Activated T-helper 1 cell treated with anti-CD3 and anti-CD28 coated beads, Interleukin-12 subunit alpha, Interleukin-12 subunit beta, Interleukin-2, Interleukin-4 antibody, amounts not matched to agents 30 ng/mL and 10 ng/mL and 1 ng/mL, durations not matched to agents 14 hours and 24 hours and 36 hours (primary cell): ENCODE results near the gene FAAP20. TPM values are rescaled to one million over a fixed set of nuclear protein-coding genes. Genes with fewer than 3 reads are reported as not detected.

Source experiments
- DNase-seq: peaks from one replicate; pipeline ENCODE4 v3.0.0; 2021; ENCODE audit warnings: low spot score
- H3K27ac Mint-ChIP-seq: one replicate; pipeline ENCODE4 v1.8.0; 2021; ENCODE audit warnings: mild to moderate bottlenecking, mixed read lengths
- H3K27me3 Mint-ChIP-seq: one replicate; pipeline ENCODE4 v1.8.0; 2022; ENCODE audit warnings: mild to moderate bottlenecking, moderate library complexity, mixed read lengths; ENCODE audit not compliant: insufficient read depth
- H3K36me3 Mint-ChIP-seq: one replicate; pipeline ENCODE4 v1.8.0; 2021; ENCODE audit warnings: low read depth, mixed read lengths
- H3K4me1 Mint-ChIP-seq: one replicate; pipeline ENCODE4 v1.8.0; 2021; ENCODE audit warnings: low read depth, mixed read lengths
- H3K4me3 Mint-ChIP-seq: one replicate; pipeline ENCODE4 v1.8.0; 2021; ENCODE audit warnings: mild to moderate bottlenecking, moderate library complexity, mixed read lengths
- H3K9me3 Mint-ChIP-seq: one replicate; pipeline ENCODE4 v1.8.0; 2021; ENCODE audit warnings: mixed read lengths
- intact Hi-C: fragments of 100-400 bp; cut with micrococcal nuclease; formaldehyde crosslinking; loops from one replicate; pipeline ENCODE4 v1.15.1; 2024
- total RNA-seq: library from RNA; stranded (reverse); gene quantifications from 2 replicates; pipeline ENCODE4 v1.2.3, GENCODE V29; 2022

FAAP20 gene
- total RNA-seq, 1 donor from 2014 or later: 50.5 TPM

GRCh38 chr1:2173546-2174347 is 20.8 kb downstream of the FAAP20 start:
- no peaks in the 10 kb centered on the region for H3K4me1 Mint-ChIP-seq
- H3K4me3 Mint-ChIP-seq: no peak overlapping the region
- H3K27ac Mint-ChIP-seq: no peak overlapping the region
- no peak for DNase-seq
- no peaks in the 10 kb centered on the region for H3K27me3 Mint-ChIP-seq
- intact Hi-C loops: no loop called here
- no peaks in the 10 kb centered on the region for H3K9me3 Mint-ChIP-seq
- H3K36me3 Mint-ChIP-seq: no peaks in the 10 kb centered on the region

DNA sequence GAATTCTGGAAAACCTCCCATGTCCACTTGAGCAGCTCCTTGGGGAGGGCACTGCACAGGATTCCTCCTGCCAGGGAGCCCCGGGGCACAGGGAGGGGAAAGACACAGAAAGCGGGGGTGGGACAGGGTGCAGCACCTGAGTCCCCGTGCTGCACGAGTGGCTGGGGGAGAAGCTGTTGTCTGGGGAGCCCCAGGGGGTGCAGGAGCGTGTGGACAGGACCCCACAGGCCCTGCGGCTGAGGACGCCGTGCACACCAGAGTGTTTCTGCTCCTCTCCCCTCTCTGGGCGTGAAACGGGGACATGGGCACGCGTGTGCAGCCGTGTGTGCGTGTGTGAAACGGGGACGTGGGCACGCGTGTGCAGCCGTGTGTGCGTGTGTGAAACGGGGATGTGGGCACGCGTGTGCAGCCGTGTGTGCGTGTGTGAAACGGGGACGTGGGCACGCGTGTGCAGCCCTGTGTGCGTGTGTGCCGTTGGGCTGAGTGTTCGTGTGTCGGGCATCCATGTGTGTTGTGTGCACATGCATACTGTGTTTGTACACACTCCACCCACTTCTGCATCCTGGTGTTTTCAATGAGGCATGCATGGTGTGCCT is 21.9 kb downstream of the FAAP20 start:
- Mint-ChIP-seq H3K9me3 (no peaks in the 10 kb centered on the region), H3K27ac (no peak overlapping the region), H3K36me3 (no peaks in the 10 kb centered on the region), H3K4me1 (no peaks in the 10 kb centered on the region), H3K4me3 (no peak overlapping the region), H3K27me3 (no peaks in the 10 kb centered on the region)
- DNase-seq: no peak
- intact Hi-C loops: no loop called here

DNA sequence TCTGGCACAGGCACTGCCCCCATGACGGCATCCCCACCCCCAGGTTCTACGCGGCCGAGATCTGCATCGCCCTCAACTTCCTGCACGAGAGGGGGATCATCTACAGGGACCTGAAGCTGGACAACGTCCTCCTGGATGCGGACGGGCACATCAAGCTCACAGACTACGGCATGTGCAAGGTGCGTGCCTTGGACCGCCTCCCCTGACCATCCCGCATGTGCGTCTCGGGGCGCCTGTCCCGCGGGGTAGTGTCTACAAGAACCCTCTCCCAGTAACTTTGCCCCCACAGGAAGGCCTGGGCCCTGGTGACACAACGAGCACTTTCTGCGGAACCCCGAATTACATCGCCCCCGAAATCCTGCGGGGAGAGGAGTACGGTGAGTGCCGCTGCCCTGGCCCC is 22.6 kb downstream of the FAAP20 start:
- H3K4me1 Mint-ChIP-seq: no peaks in the 10 kb centered on the region
- H3K36me3 Mint-ChIP-seq: no peaks in the 10 kb centered on the region
- H3K9me3 Mint-ChIP-seq: no peaks in the 10 kb centered on the region
- no peak overlapping the region for H3K4me3 Mint-ChIP-seq
- no peak for DNase-seq
- H3K27ac Mint-ChIP-seq: no peak overlapping the region
- no peaks in the 10 kb centered on the region for H3K27me3 Mint-ChIP-seq
- intact Hi-C loops: no loop called here

GRCh38 chr1:2170211-2170610 is 24.4 kb downstream of the FAAP20 start:
- intact Hi-C loops: no loop called here
- DNase-seq: no peak
- Mint-ChIP-seq H3K9me3 (no peaks in the 10 kb centered on the region), H3K4me1 (no peaks in the 10 kb centered on the region), H3K4me3 (no peak overlapping the region), H3K27ac (no peak overlapping the region), H3K36me3 (no peaks in the 10 kb centered on the region), H3K27me3 (no peaks in the 10 kb centered on the region)

DNA sequence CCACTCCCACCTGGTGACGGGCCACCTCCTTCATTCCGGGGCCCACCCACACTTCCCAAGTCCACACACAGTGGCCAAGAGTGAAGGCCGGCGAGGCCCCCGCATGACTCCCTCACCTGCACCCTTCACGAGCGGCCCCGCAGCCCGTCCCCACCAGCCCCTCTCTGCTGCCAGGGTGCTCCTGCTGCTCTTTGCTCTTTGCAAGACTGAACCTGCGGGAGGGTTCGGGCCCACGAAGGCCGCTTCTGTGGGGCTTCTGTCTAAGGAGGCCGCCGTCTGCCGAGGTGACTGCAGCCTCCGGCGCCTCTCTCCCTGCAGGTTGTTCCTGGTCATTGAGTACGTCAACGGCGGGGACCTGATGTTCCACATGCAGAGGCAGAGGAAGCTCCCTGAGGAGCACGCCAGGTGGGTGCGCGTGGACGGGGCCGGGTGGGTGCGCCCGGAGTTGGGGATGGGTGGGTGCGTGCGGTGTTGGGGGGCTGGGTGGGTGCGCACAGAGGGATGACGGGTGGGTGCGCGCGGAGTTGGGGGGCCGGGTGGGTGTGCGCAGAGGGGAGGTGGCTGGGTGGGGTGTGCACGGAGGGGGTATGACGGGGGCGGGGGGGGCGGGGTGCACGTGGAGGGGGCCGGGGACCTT is 25.3 kb downstream of the FAAP20 start:
- Mint-ChIP-seq H3K9me3 (no peaks in the 10 kb centered on the region), H3K36me3 (no peaks in the 10 kb centered on the region), H3K4me1 (no peaks in the 10 kb centered on the region), H3K27ac (no peak overlapping the region), H3K4me3 (no peak overlapping the region), H3K27me3 (no peaks in the 10 kb centered on the region)
- intact Hi-C loops: no loop called here
- DNase-seq: no peak

GRCh38 chr1:2168535-2168934 is 26.0 kb downstream of the FAAP20 start:
- intact Hi-C loops: no loop called here
- Mint-ChIP-seq H3K9me3 (no peaks in the 10 kb centered on the region), H3K4me1 (no peaks in the 10 kb centered on the region), H3K4me3 (no peak overlapping the region), H3K27me3 (no peaks in the 10 kb centered on the region), H3K27ac (no peak overlapping the region), H3K36me3 (no peaks in the 10 kb centered on the region)
- DNase-seq: no peak

DNA sequence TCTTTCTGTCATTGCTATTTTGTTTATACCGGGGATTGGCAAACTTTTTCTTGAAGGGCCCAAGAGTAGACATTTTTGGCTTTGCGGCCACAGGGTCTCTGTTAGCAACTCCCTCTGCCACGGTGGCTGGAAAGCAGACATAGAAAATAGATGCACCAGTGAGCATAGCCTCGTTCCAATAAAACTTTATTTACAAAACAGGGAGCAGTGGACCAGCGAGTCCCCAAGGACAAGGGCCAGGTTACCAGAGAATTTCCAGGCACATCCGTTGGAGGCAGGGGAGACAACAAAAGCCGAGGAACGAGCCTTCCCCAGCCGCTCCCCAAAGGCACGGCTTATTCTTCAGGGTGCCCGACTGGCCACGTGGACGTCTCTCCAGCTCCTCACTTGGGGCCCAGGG is 26.5 kb downstream of the FAAP20 start:
- Mint-ChIP-seq H3K4me3 (no peak overlapping the region), H3K9me3 (no peaks in the 10 kb centered on the region), H3K27me3 (no peaks in the 10 kb centered on the region), H3K4me1 (no peaks in the 10 kb centered on the region), H3K27ac (no peak overlapping the region), H3K36me3 (no peaks in the 10 kb centered on the region)
- DNase-seq: no peak
- intact Hi-C loops: no loop called here

DNA sequence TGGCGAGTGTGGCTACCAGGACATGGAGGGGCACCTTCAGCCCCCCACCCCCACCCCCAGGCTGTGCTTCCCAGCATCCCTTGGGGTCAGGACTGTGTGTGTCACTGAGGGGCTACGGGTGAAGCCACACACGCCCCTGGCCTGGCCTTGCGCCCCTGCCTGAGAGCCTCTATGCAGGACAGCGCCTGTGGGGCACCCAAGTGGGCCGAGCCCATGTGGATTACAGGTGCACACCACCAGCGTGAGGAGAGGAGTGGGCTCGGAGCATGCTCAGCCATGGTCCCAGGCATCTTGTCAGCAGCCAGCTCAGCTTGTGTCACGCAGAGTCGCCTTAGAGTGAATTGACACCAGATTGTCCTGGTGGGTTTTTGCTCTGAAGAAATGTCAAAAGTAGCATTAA is 27.9 kb downstream of the FAAP20 start:
- H3K9me3 Mint-ChIP-seq: no peaks in the 10 kb centered on the region

DNA sequence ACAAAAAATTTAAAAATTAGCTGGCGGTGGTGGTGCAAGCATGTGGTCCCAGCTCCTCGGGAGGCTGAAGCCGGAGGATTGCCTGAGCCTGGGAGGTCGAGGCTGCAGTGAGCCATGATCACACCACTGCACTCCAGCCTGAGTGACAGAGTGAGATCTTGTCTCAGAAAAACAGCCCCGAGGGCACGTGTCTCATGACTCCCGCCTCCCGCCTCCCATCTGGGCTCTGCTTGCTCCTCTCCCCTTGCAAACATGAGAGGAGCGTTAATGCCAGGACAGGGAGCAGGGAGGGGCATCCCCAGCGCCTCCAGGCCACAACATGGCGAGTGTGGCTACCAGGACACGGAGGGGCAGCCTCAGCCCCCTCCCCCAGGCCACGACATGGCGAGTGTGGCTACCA is 28.3 kb downstream of the FAAP20 start:
- H3K9me3 Mint-ChIP-seq: no peaks in the 10 kb centered on the region
- intact Hi-C loops: no loop called here
- H3K27me3 Mint-ChIP-seq: no peaks in the 10 kb centered on the region

More for the DNA sequence above, 27.9 kb downstream of the FAAP20 start:
- Mint-ChIP-seq H3K27ac (no peak overlapping the region), H3K4me1 (no peaks in the 10 kb centered on the region), H3K36me3 (no peaks in the 10 kb centered on the region), H3K4me3 (no peak overlapping the region), H3K27me3 (no peaks in the 10 kb centered on the region)
- intact Hi-C loops: no loop called here
- no peak for DNase-seq

GRCh38 chr1:2165646-2166045 is 28.9 kb downstream of the FAAP20 start:
- H3K9me3 Mint-ChIP-seq: no peaks in the 10 kb centered on the region
- no peak for DNase-seq
- H3K4me3 Mint-ChIP-seq: no peak overlapping the region
- H3K27me3 Mint-ChIP-seq: no peaks in the 10 kb centered on the region
- H3K27ac Mint-ChIP-seq: no peak overlapping the region
- intact Hi-C loops: no loop called here
- no peaks in the 10 kb centered on the region for H3K4me1 Mint-ChIP-seq
- no peaks in the 10 kb centered on the region for H3K36me3 Mint-ChIP-seq

More for the DNA sequence above, 28.3 kb downstream of the FAAP20 start:
- no peaks in the 10 kb centered on the region for H3K4me1 Mint-ChIP-seq
- no peak overlapping the region for H3K4me3 Mint-ChIP-seq
- H3K27ac Mint-ChIP-seq: no peak overlapping the region
- H3K36me3 Mint-ChIP-seq: no peaks in the 10 kb centered on the region
- no peak for DNase-seq

DNA sequence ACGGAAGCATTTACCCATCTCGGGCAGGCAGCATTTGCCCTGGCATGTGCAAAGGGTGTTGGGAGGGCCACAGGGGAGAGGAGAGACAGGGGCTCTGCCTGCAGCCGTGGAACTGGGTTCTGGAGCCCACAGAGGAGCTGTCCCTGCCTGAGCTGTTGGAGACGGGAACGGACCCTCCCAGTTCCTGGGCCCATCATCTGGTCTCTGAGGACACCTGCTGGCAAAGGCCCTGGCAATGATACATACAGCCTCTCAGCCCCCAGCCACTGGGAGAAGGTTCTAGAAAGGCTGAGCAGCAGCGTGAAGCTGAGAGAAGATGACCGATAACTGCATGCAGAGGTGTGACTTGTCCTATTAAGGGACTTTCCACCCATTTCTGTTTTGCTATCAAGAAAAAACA is 31.4 kb downstream of the FAAP20 start:
- Mint-ChIP-seq H3K9me3 (no peaks in the 10 kb centered on the region), H3K27me3 (no peaks in the 10 kb centered on the region), H3K4me1 (no peaks in the 10 kb centered on the region), H3K27ac (no peak overlapping the region), H3K36me3 (no peaks in the 10 kb centered on the region), H3K4me3 (no peak overlapping the region)
- no peak for DNase-seq
- intact Hi-C loops: no loop called here

DNA sequence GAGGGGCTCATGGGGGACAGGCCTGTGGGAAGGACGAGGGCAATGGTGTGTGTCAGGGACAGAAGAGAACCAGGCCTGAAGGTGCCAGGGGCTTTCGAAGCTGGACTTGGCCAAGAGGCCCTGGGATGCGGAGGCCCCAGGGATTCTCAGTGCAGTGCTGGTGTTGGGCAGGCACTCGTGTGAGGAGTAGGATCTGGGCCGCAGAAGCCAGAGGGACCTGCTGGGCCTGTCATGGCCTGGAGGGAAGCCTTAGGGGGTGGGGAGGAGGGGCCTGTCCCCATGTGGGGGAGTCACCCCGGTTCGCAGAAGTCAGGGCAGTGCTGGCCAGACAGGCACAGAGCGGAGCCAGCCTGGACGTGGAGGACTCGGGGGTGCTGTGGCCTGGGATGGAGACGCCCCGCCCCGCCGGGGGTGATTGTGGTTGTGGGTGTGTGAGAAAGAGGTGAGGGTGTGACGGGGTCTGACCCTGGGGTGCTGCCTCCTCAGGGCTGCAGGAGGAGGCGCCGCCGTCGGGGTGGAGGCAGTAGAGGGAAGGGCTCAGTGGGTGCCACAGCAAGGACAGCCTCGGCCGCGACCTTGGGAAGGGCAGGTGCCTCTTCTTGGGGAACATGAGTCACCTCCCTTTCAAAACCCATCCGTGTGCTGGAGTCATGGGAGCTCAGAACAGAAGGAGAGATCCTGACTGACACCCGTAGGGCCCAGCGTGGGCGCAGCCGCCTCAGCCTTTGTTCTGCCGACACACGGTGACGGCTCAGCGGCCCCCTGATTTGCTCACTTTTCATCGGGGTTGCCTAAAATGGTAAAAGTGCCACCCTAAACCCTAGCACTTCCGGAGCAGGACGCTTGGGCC is 33.9 kb downstream of the FAAP20 start:
- Mint-ChIP-seq H3K27me3 (no peaks in the 10 kb centered on the region), H3K4me3 (no peak overlapping the region), H3K9me3 (no peaks in the 10 kb centered on the region), H3K4me1 (no peaks in the 10 kb centered on the region), H3K27ac (no peak overlapping the region), H3K36me3 (no peaks in the 10 kb centered on the region)
- DNase-seq: no peak
- intact Hi-C loops: no loop called here

DNA sequence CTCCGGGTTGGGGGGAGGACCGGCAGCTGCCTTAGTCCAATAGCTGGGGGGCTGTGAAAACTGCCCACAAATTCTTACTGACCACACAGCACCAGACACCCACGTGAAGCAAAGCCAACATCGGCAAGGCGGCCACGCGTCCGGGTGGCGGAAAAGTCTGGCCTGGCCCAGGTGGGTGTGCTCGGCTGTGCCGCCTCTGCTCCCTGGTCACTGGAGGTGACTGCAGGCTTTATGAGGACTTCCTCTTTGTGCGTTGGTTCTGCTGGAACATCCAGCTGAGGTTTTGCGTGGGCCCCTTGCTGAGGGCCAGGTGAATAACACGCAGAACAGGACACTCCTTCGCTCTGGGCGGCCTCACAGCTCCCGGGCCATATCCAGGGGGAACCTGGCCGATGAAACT is 35.4 kb downstream of the FAAP20 start:
- H3K36me3 Mint-ChIP-seq: no peaks in the 10 kb centered on the region
- H3K4me1 Mint-ChIP-seq: no peaks in the 10 kb centered on the region
- H3K9me3 Mint-ChIP-seq: no peaks in the 10 kb centered on the region
- no peak overlapping the region for H3K27ac Mint-ChIP-seq
- no peak for DNase-seq
- H3K4me3 Mint-ChIP-seq: no peak overlapping the region
- no peaks in the 10 kb centered on the region for H3K27me3 Mint-ChIP-seq
- intact Hi-C loops: no loop called here
